Embryonic facial prominence (tissue), 1 donor: ENCODE measurements around the gene CNST.
"Not testable (repeated sequence)": the region's sequence is repeated elsewhere in the genome, so short reads cannot be mapped to it uniquely, and the experiment has no call there.

Experiments
- DNase-seq: peaks from one replicate; pipeline ENCODE4 v3.0.0-alpha.2; 2016; ENCODE audit errors: extremely low spot score

CNST gene

DNA sequence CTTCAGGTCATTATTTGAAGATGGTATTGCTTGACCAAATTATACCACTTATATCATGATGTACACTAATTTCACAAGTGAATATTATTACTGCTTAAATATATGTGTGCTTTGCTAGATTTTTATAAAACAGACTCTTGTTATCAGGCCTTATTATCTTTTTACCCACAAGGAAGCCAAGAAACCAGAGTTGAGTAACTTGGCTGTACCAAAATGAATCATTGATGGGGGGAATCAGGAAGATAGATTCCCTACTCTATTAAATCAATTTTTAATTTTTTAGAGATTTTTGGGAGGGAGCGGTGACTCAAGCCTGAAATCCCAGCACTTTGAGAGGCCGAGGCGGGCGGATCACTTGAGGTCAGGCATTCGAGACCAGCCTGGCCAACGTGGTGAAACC is 141.9 kb downstream of the CNST start:
- no peak for DNase-seq

DNA sequence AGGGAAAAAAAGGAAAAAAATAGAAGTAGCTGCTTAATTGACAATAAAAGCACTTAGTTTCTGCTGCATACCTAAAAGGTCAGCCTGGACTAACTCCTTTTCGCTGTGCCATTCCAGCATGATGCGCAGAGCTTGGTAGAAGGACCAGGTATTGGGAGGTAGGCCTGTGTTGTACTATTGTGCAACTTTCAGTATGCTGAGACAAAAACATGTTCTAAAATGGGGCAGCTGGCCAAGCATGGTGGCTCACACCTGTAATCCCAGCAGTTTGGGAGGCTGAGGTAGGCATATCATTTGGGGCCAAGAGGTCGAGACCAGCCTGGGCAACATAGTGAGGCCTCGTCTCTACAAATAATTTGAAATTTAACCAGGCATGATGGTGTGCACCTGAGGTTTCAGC is 142.9 kb downstream of the CNST start:
- DNase-seq: no peak

DNA sequence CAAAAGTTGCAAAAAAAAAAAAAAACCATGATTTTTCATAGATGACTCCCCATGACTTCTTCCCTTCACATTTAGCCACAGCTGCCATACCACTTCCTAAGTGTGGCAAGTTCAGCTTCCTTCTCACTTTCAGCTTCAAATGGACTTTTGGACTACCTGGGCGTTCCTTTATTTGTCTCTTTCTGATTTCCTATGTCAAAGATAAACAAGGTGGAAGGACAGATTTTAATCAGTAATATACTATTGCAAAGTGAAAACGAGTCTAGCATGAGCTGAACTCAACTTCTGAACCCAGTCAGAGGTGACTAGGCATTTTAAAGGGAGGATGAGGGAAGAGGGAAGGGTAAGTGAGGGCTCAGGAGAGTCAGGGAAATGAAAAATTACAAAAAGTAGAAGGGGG is 143.6 kb downstream of the CNST start:
- DNase-seq: no peak

DNA sequence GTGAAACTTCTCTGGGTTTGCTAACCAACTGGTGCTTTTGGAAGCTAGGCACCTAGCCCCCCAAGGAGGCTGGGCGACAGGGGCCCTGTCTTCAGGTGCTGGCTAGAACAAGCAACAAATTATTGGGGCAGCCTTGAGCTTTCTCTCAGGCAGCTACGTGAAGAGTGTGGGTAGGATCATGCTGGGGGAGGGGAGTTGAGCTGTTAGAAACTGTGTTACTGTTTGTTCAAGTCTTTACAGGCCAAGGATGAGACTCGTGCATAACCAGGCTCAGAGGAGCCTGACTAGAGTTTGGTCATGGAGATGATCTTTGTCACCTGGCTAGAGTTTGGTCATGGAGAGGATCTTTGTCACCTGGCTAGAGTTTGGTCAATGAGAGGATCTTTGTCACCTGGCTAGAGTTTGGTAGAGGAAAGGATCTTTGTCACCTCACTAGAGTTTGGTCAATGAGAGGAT is 145.3 kb downstream of the CNST start:
- no peak for DNase-seq

DNA sequence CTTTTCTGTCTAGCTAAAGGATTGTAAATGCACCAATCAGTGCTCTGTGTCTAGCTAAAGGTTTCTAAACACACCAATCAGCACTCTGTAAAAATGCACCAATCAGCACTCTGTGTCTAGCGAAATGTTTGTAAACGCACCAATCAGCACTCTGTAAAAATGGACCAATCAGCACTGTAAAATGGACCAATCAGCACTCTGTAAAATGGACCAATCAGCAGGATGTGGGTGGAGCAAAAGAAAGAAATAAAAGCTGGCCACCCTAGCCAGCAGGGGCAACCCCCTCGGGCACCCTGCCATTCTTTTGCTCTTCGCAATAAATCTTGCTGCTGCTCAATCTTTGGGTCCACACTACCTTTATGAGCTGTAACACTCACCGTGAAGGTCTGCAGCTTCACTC is 146.2 kb downstream of the CNST start:
- not testable (repeated sequence) for DNase-seq
